ENCODE data around the gene WWC2. TPM values are rescaled to one million over a fixed set of nuclear protein-coding genes. Genes with fewer than 3 reads are reported as not detected.

Gene WWC2
- total RNA-seq, 4 donors from 2014 or later = 24.3 to 50.7 (median 41.8) TPM

GRCh38 chr4:183118585-183118984, 19.5 kb downstream of the WWC2 start:
- TF ChIP-seq, protein P1, sequence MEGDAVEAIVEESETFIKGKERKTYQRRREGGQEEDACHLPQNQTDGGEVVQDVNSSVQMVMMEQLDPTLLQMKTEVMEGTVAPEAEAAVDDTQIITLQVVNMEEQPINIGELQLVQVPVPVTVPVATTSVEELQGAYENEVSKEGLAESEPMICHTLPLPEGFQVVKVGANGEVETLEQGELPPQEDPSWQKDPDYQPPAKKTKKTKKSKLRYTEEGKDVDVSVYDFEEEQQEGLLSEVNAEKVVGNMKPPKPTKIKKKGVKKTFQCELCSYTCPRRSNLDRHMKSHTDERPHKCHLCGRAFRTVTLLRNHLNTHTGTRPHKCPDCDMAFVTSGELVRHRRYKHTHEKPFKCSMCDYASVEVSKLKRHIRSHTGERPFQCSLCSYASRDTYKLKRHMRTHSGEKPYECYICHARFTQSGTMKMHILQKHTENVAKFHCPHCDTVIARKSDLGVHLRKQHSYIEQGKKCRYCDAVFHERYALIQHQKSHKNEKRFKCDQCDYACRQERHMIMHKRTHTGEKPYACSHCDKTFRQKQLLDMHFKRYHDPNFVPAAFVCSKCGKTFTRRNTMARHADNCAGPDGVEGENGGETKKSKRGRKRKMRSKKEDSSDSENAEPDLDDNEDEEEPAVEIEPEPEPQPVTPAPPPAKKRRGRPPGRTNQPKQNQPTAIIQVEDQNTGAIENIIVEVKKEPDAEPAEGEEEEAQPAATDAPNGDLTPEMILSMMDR (IDR thresholded peaks at IDR 0.05; ENCODE audit: low read depth) = no peak

DNA sequence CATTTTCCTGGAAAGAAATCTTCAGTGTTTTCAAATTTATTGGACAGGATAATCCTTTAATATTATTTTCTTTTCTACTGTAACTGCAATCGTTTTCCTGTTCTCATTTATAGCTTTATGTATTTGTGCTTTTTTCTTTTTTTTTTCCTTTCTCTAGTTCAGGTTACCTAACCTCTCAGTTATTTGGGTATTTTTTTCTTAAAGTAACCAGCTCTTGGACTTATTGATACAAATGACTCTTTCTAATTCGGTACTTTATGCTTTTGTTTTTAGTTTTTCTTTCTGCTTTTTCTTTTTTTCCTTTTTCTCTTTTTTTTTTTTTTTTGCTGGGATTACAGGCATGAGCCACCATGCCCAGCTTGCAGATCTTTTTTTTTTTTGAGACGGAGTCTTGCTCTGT, 25.2 kb downstream of the WWC2 start:
- TF ChIP-seq, protein P1 (IDR thresholded peaks at IDR 0.05; ENCODE audit: low read depth) = no peak

- TF ChIP-seq, protein P1 (IDR thresholded peaks at IDR 0.05; ENCODE audit: low read depth) = no peak
Measured at GRCh38 chr4:183124865-183125264, 25.8 kb downstream of the WWC2 start.

- TF ChIP-seq, protein P1 (IDR thresholded peaks at IDR 0.05; ENCODE audit: low read depth) = no peak
Measured at GRCh38 chr4:183129125-183129524, 30.1 kb downstream of the WWC2 start.

- TF ChIP-seq, protein P1 (IDR thresholded peaks at IDR 0.05; ENCODE audit: low read depth) = no peak
Measured at GRCh38 chr4:183129675-183130074, 30.6 kb downstream of the WWC2 start.

DNA sequence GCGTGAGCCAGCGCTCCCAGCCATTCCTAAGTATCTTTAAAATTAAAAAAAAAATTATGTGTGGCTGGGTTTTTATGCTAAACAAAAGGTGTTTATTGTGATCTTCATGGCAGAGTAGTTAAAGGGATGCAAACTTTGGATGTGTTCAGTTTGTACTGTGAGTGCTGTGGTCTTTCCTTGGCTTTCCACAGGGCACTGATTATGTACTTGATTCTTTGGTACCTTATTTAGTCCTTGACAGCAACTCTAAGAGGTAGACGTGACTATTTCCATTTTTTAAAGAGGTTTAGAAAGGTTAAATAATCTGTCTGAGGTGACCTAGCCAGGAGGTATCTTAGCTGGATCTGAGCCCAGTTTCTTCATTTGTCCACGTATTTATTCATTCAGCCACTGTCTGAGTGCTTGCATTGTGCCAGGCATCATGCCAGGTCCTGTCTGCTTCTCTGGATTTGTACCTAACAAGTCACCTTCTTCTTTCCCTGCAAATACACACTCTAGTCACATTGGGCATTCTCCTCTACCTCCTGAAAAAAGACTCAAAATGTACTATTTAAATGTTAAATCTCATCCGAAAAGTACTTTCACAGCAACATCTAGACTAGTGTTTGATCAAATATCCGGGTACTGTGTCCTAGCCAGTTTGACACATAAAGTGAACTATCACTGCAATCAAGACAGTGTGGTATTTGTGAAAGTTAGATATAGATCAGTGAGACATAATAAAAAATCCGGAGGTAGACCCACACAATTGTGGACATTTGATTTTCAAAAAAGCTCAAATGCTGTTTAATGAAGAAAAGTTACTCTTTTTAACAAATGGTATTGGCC, 31.5 kb downstream of the WWC2 start:
- TF ChIP-seq, protein P1 (IDR thresholded peaks at IDR 0.05; ENCODE audit: low read depth) = no peak

DNA sequence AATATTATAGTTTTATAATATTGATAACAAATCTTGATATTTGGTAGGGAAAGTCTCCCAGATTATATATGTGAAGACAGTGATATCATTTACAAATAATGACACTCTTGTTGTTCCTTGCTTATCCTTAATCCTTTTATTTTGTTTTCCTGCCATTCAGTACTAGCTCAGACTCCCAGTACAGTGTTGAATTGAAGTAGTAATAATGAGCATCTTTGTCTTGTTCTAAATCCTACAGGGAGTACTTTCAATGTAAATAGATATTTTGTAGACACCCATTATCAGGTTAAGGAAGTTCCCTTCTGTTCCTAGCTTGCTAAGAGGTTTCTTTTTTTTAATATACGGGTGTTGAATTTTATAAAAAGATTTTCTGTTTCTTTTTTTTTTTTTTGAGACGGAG, 33.0 kb downstream of the WWC2 start:
- TF ChIP-seq, protein P1 (IDR thresholded peaks at IDR 0.05; ENCODE audit: low read depth) = no peak

All from subcutaneous adipose tissue (tissue), 4 donors.